GM15510 (cell line): ENCODE data around the gene PREX1.

Source experiments
- POLR2A ChIP-seq: IDR thresholded peaks from 3 replicates; pipeline ENCODE4 v1.6.1; 2011; ENCODE audit warnings: borderline replicate concordance; ENCODE audit not compliant: insufficient read length; ENCODE audit errors: extremely low read depth

The PREX1 gene

DNA sequence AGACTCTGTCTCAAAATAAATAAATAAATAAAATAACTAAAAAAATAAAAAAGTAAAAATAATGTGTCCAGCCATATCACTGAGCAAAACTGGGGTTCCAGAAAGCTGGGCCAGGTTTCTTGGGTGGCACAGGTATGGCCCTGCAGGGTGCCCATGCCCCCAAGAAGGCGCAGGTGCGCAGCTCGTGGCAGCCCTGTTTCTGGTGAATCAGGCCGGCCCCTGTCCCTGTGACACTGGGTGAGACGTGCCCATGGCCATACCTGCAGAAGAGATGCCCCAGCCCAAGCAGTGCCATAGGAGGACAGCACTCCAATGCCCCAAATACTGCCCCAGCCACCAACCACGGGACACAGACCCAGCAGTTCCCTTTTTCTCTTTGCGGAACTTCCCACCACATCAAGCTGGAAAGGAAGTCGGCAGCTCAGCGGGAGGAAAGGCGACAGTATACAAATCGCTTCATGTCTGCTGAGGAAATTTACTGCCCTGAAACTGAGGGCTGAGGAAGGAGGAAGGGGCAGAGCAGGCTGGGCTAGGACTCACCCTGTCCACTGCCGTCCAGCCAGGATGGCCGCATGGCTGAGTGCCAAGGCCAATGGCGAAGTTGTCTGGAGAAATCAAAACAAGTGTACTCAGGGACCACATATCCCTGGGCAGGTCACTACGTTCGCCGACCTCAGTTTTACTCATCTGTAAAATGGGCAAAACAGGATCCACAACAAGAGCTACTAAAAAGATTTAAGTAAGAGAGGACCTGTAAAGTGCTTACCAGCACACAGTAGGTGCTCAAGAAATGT lies 55.4 kb downstream of the PREX1 start:
- TF ChIP-seq POLR2A: no peak

DNA sequence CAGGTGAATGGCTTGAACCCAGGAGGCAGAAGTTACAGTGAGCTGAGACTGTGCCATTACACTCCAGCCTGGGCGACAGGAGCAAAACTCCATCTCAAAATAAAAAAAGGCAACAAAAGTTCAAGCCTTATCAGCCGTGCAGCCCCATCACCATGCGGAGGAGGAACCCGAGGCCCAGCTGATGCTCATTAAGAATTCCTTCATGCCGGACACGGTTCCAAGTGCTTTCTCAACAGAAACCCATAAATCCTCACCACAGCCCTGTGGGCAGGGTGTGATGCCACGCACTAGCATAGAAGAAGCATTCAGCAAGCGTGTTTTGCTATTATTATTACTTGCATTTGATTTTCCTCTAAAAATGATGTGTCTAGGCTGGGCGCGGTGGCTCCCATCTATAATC lies 56.3 kb downstream of the PREX1 start:
- no peak for TF ChIP-seq POLR2A

DNA sequence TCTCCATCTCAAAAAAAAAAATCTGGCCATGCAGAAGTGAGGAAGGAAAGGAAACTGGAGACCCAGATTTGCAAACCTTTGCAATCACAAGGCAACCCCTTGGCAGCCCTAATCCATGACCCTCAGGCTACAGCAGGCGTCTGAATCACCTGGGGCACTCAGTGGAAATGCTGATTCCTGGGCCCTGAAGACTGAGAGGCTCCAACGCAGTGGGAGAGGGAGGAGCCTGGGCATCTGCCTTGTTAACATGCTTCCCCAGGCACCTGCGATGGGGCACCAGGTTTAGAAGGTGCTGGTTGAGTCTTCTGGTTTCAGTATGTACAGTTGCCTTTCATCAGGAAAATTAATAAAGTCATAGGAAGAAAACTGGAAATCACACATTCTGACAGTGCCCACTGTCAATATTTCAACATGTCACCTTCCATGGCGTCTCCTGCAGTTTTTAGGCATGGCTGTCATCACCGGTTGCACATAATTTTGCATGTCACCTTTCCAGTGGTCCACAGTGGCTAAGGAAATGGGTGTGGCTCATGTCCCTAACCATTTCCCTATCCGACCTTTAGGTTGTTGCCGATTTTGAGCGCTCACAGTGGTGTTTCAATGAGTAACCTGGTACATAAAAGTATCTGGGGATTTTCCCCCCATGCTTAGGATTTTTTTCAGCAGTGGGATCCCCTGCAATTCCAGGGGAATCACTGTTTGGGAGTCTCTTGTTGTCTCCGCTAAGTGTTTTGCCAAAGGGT lies 56.9 kb downstream of the PREX1 start:
- no peak for TF ChIP-seq POLR2A

DNA sequence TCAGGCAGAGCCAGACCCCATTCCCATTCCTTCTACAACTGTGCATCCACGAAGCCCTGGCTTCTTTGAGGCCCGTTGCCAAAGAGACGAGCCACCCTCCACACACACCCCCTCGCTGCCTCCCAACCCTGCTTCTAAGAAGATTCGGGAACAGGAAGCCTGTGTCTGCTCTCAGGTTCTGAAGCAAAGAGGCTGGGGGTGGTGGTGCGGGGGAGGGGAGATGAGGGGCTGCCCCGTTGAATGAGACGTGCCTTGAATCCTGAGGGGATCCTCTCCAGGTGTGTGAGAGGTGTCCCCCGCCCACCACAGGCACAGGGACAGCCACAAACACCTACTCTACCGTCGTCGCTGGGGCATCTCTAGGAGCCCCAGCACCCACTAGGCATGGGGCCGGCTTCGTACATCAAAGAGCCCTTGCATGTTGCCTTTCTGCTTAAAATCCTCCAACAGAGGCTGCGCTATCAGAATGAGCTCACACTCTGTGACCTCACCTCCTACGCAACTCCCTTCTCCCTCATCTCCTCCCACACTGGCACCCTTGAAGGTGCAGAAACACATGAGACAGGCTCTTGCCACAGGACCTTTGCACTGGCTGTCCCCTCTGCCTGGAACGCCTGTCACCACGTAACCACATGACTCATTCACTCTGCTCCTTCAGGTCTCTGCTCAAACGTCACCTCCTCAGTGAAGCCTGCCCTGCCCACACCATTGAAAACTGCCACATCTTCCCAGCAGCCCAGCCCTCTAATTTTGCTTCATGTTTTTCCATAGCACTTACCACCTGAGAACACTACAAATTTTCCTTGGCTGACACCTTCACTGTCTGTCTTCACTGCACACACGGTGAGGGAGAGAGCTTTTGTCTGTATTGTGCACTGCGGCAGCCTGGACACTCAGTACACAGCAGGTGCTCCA lies 58.5 kb downstream of the PREX1 start:
- no peak for TF ChIP-seq POLR2A

DNA sequence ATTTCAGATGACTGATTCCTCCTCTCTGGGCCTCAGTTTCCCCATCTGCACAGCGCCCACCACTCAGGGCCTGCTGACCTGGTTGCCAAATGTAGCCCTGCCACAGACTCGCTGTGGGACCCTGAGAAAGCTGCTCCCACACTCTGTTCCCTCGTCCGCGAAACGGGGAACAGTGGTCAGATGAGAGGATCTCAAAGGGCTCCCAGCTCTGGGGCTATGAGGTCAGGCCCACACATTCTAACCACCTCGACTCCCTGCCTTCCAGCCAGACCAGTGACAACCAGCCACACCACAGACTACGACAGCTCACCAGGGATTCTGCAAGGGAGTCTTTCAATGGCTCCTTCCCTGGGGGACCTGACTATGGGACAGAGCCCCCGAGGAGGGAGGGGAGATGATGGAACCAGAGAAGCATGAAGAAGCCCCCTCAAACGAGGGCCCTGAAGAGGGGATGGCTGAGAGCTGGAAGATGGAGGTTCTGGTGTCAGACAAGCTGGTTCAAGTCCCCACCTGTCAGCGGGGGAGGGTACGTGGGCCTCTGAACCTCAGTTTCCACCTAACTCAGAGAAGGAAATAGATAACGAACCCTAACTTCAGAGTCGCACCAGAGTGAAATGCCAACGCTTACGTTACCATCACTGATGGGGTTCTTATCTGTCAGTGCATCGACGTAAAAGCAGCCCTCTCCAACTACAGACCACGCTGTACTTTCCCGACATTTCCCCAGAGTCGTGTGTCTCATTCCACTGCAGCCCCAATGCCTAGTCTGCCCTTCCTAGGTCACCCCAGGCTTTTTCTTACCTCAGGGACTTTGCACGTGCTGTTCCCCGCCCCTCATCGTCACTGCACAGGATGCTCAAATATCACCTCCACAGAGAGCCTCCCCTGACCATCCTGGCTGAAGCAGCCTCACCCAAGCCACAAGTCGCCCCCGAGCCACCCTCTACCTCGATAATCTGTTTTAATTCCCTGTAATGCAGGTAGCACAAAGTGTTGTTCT lies 60.5 kb downstream of the PREX1 start:
- no peak for TF ChIP-seq POLR2A

DNA sequence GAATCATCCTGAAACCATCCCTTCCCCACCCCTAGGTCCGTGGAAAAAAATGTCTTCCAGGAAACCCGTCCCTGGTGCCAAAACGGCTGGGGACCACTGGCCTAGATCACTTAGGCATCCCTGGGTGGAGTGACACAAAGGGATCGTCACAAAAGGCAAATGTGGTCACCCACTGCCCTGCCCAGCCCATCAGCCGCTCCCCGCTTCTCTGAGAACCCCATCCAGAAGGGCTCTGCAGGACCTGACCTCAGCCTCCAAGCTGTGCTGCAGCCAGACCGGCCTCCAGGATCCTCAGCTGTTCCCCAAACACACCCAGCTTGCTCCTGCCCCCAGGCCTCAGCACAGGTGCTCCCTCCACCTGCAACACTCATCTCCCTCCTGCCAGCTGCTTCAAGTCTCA lies 61.6 kb downstream of the PREX1 start:
- no peak for TF ChIP-seq POLR2A

DNA sequence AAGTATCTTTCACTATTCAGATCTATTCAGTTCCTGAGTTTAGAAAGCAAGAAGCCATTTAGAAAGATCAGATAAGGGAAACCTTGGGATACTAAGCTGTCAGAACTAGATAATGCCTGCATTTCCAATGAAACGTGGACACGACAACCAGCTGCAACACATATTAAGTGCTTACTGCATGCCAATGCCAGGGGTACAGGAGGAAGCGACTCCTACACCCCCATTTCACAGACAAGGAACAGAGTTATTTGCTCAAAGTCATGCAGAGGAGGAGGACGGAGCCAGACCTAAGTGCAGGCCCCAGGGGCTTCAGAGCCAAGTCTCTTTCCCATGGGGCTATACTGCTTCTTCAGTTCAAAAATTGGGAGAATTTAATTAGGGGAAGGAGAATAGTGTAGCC lies 62.4 kb downstream of the PREX1 start:
- TF ChIP-seq POLR2A: no peak

DNA sequence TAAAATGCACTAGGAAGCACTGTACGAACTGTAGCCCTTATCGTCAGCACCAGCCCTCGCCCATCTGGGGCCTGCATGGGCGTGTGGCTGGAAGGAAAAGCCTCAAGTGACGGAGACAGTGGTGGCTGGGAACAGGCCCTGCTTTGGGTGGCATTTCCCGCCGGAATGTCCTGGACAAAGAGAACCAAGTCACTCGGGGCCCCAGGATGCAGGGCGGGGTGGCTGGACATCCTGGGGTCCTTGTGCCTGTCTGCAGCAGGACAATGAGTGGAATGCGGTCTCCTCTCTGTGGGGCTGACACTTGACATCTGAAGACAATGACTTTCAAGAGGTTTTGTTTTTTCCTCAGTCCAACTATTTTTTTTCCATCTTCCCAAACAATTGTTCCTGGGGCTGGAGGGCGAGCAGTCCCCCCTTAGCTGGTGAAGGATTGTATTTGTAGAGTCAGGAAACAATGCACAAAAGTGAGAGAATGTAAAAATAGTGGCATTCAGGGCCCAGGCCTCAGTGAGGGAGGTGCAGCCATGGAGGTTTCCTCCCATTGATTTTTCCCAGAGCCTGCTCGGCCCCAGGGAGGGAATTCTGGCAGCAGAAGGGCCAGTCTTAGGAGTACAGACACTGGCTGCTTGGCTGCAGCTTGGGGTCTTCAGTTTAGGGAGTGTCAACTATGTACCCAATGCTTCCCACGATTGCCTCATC lies 64.4 kb downstream of the PREX1 start:
- TF ChIP-seq POLR2A: no peak

DNA sequence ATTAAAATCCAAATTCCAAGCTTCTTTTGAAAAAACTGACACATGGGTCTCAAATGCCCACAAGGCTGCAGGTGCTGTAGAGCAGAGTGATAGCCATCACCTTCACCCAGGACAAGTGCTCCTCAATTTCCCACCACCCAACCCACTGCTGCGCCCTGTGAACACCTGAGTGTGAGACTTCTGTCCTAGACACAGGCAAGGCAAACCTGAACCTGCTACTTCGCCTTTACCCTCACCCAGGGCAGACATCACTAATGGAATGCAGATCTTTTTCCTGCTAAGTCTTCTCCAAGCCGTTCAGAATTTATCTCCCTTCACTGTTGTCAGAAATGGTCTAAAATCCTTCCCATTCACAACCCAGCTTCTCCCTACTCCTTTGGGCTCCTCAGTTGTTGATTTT lies 65.9 kb downstream of the PREX1 start:
- no peak for TF ChIP-seq POLR2A

DNA sequence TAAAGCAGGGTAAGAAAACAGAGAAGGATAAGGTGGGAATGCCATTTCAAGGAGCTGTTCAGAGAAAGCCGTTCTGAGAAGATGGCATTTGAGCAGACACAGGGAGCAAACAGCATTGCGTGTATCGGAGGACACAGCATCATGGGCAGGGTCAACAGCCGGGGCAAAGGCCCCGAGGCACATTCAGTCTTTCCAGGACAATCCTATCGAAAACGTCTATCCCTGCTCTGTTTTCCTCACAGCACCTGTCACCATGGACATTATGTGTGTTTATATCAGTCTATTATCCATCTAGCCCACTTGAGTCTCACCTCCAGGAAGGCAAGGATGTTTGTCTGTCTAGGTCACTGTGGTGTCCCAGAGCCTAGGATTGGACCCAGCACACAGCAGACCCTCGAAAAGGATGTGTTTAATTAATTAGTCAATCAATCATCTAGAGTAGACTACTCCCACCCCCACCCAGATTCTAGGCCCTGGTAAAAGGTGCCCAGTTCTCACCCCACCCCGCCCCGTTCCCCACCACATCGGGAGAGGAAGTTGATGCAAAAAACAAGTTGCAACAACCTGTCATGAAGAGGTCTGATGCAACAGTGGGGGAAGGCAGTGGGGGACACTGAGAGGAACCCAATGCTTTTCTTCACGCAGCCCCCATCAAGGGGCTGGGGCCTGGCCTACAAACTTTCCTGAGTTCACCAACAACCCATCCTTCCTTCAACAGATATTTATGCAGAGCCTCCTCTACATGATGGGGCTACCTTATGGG lies 66.6 kb downstream of the PREX1 start:
- no peak for TF ChIP-seq POLR2A

DNA sequence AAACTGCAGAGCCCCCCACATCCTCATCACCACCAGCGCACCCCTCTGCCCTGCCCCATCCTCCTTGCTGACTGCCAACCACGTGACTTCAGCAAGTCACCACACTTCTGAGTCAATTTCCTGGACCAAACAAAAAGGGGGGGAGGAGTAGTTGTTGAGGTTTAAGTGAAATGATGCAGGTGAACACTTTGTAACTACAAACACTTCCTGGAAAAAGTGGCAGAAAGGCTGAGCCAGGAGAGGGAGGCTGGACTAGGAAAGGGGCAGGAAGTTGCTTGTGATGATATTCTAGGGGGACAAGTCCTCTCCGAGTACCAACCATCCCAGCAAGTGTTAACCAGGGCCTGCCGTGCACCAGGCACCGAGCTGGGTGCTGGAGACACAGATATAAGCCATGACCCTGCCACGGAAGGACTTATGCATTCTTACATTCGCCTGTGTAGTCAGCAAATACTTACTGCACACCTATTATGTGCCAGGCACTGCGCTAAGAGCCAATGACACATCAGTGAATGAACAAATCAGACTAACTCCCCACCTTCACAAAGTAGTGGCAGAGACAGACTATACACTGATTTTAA lies 67.3 kb downstream of the PREX1 start:
- TF ChIP-seq POLR2A: no peak

DNA sequence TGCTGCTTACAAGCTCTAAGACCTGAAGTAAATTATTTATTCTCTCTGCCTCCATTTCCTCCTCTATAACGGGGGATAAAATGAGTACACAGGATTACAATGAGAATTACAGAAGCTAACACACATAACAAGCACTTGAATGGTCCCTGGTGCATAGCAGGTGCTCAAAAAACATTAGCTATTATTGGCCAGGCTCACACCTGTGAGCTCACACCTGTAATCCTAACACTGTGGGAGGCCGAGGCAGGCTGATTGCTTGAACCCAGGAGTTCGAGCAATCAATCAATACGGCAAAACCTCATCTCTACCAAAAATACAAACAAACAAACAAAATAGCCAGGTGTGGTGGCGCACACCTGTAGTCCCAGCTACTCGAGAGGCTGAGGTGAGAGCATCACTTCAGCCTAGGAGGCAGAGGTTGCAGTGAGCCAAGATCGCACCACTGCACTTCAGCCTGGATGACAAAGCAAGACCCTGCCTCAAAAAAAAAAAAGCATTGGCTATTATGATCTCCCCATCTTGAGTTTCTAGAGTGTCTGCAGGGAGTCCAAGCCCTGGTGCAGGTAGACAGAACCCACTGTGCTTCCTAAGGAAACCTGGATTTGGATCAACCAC lies 68.1 kb downstream of the PREX1 start:
- no peak for TF ChIP-seq POLR2A

DNA sequence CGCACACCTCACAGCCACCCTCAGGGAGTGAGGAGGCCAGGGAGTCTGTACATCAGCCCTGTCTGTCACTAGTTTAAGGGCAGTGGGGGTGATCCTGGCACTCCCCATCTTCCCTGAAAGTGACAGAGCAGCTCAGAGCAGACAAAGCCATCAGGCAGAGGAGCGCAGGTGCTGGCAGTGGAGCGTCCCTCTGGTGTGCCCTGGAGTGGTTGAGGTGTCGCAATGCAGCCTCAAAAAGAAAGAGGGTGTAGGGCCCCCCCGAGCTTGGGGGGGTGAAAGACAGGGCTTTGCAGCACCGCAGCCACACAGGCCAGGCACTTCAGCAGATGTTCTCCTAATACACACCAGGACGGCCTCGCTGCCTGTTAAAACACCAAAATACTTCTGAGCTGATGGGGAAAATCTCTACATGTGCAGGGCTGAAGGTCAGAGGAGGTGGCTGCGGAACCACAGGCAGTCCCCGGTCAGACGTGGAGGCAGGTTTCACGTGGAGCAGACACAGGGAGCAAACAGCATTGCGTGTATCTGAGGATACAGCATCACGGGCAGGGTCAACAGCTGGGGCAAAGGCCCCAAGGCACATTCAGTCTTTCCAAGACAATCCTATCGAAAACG lies 69.5 kb downstream of the PREX1 start:
- TF ChIP-seq POLR2A: no peak
